Tibial nerve (tissue), 3 donors: Measurements from ENCODE around the gene ING4.

Experiments used
- POLR2A ChIP-seq, 2 donors: fragments of 450-650 bp; IDR thresholded peaks; one replicate each; pipeline ENCODE4 v1.6.1; 2017; ENCODE audit warnings: antibody characterized with exemption in 2 of 2, mild to moderate bottlenecking in 2 of 2, moderate library complexity in 2 of 2
- TF ChIP-seq, protein P1 (sequence below), 5 experiments: fragments of 200-600 bp in 3 of 5; fragments of 450-650 bp in 2 of 5; sonication (generic) in 3 of 5; IDR thresholded peaks; one replicate each; pipeline ENCODE4 v1.5.1; 2016 to 2019; ENCODE audit warnings: antibody characterized with exemption in 5 of 5, mild to moderate bottlenecking in 3 of 5, moderate library complexity in 2 of 5

DNA sequence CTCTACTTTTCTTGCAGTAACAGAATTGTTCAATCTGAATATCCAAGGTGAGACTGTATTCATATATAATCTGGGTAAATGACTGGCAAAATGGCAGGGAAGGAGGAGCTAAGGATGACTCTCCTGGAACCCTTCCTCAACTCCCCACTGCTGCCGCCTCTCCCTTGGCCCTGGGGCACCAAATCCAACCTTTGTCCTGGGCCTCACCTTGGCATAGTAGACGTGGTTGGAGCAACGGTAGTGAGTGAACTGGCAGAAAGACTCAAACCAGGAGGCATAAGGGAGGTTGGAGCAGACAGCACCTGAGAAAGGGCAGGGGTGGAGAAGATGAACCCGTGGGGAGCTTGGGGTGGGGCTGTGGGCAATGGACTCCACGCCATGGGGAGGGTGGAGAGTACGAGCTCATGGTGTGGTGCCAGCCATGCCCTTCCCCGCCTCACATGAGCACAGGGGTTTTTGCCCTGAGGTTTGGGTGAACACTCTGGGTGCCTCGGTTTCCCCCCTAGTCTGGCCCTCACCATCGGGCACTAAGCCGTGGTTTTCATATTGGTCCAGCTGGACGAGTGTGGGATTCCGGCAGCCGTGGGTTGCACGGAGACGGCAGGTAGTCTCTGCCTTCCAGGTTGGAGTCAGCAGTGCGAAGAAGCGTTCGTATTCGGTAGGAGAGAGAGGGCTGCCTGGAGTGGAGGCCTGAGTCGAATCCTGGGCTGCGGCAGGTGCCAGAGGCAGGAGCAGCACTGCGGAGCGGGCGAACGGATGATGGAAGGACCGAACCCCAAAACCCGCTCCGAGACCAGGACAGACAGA, 16.4 kb downstream of the ING4 start:
- TF ChIP-seq, protein P1, sequence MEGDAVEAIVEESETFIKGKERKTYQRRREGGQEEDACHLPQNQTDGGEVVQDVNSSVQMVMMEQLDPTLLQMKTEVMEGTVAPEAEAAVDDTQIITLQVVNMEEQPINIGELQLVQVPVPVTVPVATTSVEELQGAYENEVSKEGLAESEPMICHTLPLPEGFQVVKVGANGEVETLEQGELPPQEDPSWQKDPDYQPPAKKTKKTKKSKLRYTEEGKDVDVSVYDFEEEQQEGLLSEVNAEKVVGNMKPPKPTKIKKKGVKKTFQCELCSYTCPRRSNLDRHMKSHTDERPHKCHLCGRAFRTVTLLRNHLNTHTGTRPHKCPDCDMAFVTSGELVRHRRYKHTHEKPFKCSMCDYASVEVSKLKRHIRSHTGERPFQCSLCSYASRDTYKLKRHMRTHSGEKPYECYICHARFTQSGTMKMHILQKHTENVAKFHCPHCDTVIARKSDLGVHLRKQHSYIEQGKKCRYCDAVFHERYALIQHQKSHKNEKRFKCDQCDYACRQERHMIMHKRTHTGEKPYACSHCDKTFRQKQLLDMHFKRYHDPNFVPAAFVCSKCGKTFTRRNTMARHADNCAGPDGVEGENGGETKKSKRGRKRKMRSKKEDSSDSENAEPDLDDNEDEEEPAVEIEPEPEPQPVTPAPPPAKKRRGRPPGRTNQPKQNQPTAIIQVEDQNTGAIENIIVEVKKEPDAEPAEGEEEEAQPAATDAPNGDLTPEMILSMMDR (IDR thresholded peaks at IDR 0.05): no peak
- no peak for TF ChIP-seq POLR2A (IDR thresholded peaks at IDR 0.05)
